Neutrophil (primary cell): ENCODE measurements around the gene ILRUN.
"Not testable (repeated sequence)": the region's sequence is repeated elsewhere in the genome, so short reads cannot be mapped to it uniquely, and the experiment has no call there.

Source experiments
- H3K27ac ChIP-seq: fragments of 200-600 bp; sonication (generic); 2 replicates; pipeline ENCODE4 v1.5.1; 2016; ENCODE audit warnings: mild to moderate bottlenecking, moderate library complexity
- H3K27me3 ChIP-seq: fragments of 200-600 bp; sonication (generic); 2 replicates; pipeline ENCODE4 v1.6.0; 2016; ENCODE audit warnings: mild to moderate bottlenecking
- H3K36me3 ChIP-seq: fragments of 200-600 bp; sonication (generic); 2 replicates; pipeline ENCODE4 v1.5.1; 2017
- H3K4me1 ChIP-seq, 2 experiments: fragments of 200-600 bp in 1 of 2; sonication (generic) in 1 of 2; 1 replicate in 1 of 2; 2 replicates in 1 of 2; pipeline versions ENCODE4 v1.5.1 to v1.6.1; 2013 to 2016; ENCODE audit warnings: low read depth in 1 of 2, low read length in 1 of 2, mild to moderate bottlenecking in 1 of 2, moderate library complexity in 1 of 2; ENCODE audit not compliant: control insufficient read depth in 1 of 2, insufficient read depth in 1 of 2
- H3K4me3 ChIP-seq, 2 experiments: fragments of 200-600 bp in 1 of 2; sonication (generic) in 1 of 2; 1 replicate in 1 of 2; 2 replicates in 1 of 2; pipeline ENCODE4 v1.5.1; 2013 to 2016; ENCODE audit warnings: low read depth in 1 of 2, low read length in 1 of 2, mild to moderate bottlenecking in 1 of 2, moderate library complexity in 1 of 2
- H3K9me3 ChIP-seq: fragments of 200-600 bp; sonication (generic); 2 replicates; pipeline ENCODE4 v1.5.1; 2016
- CTCF ChIP-seq: fragments of 200-600 bp; sonication (generic); IDR thresholded peaks from 2 replicates; pipeline ENCODE4 v1.5.1; 2016; ENCODE audit warnings: antibody characterized with exemption

ILRUN gene

GRCh38 chr6:34684919-34685318 lies 11.6 kb downstream of the ILRUN start:
- H3K36me3 ChIP-seq = no peaks in the 10 kb centered on the region
- H3K9me3 ChIP-seq = no peaks in the 10 kb centered on the region
- no peak for TF ChIP-seq CTCF
- no peak overlapping the region for H3K4me3 ChIP-seq
- no peak overlapping the region for H3K27ac ChIP-seq
- peaks cover 9 to 12% of the 10 kb centered on the region in 2 experiments for H3K4me1 ChIP-seq
- H3K27me3 ChIP-seq = no peaks in the 10 kb centered on the region

- H3K36me3 ChIP-seq = no peaks in the 10 kb centered on the region
- H3K4me1 ChIP-seq = peaks cover 14 to 17% of the 10 kb centered on the region in 2 experiments
- no peak overlapping the region for H3K4me3 ChIP-seq
- no peaks in the 10 kb centered on the region for H3K9me3 ChIP-seq
- TF ChIP-seq CTCF = no peak
- H3K27me3 ChIP-seq = no peaks in the 10 kb centered on the region
- no peak overlapping the region for H3K27ac ChIP-seq
Observed at GRCh38 chr6:34684364-34684763, 12.2 kb downstream of the ILRUN start.

GRCh38 chr6:34680802-34681515 lies 15.6 kb downstream of the ILRUN start:
- Histone ChIP-seq H3K4me3 (no peak overlapping the region), H3K4me1 (peaks cover 9 to 14% of the 10 kb centered on the region in 2 experiments), H3K27me3 (no peaks in the 10 kb centered on the region), H3K9me3 (no peaks in the 10 kb centered on the region), H3K36me3 (no peaks in the 10 kb centered on the region), H3K27ac (peak overlapping the region; percentile 4)
- TF ChIP-seq CTCF = no peak

- peaks cover 9 to 14% of the 10 kb centered on the region in 2 experiments for H3K4me1 ChIP-seq
- H3K27ac ChIP-seq = peak overlapping the region; percentile 53
- H3K9me3 ChIP-seq, H3K27me3 ChIP-seq, H3K4me3 ChIP-seq, H3K36me3 ChIP-seq: not testable (repeated sequence)
Observed at GRCh38 chr6:34680313-34680712, 16.3 kb downstream of the ILRUN start.

GRCh38 chr6:34679552-34680253 lies 16.9 kb downstream of the ILRUN start:
- no peak for TF ChIP-seq CTCF
- peaks cover 9 to 14% of the 10 kb centered on the region in 2 experiments for H3K4me1 ChIP-seq
- H3K27ac ChIP-seq = peak overlapping the region; percentile 53

GRCh38 chr6:34676140-34676539 lies 20.4 kb downstream of the ILRUN start:
- Histone ChIP-seq H3K4me3 (no peak overlapping the region), H3K27ac (no peak overlapping the region), H3K9me3 (no peaks in the 10 kb centered on the region), H3K4me1 (peaks cover 15 to 22% of the 10 kb centered on the region in 2 experiments), H3K27me3 (no peaks in the 10 kb centered on the region), H3K36me3 (no peaks in the 10 kb centered on the region)
- no peak for TF ChIP-seq CTCF

More at GRCh38 chr6:34679552-34680253, 16.9 kb downstream of the ILRUN start:
- no peak overlapping the region for H3K4me3 ChIP-seq
- H3K9me3 ChIP-seq = no peaks in the 10 kb centered on the region
- H3K36me3 ChIP-seq = no peaks in the 10 kb centered on the region
- H3K27me3 ChIP-seq = no peaks in the 10 kb centered on the region

- not testable (repeated sequence) for H3K4me3 ChIP-seq, H3K27me3 ChIP-seq, H3K36me3 ChIP-seq, H3K9me3 ChIP-seq, H3K27ac ChIP-seq
- peaks cover 12 to 14% of the 10 kb centered on the region in 2 experiments for H3K4me1 ChIP-seq
Observed at GRCh38 chr6:34674930-34675329, 21.6 kb downstream of the ILRUN start.
